ENCODE data around the gene STMN3.
"Not testable (repeated sequence)": the region's sequence is repeated elsewhere in the genome, so short reads cannot be mapped to it uniquely, and the experiment has no call there.

The STMN3 gene

DNA sequence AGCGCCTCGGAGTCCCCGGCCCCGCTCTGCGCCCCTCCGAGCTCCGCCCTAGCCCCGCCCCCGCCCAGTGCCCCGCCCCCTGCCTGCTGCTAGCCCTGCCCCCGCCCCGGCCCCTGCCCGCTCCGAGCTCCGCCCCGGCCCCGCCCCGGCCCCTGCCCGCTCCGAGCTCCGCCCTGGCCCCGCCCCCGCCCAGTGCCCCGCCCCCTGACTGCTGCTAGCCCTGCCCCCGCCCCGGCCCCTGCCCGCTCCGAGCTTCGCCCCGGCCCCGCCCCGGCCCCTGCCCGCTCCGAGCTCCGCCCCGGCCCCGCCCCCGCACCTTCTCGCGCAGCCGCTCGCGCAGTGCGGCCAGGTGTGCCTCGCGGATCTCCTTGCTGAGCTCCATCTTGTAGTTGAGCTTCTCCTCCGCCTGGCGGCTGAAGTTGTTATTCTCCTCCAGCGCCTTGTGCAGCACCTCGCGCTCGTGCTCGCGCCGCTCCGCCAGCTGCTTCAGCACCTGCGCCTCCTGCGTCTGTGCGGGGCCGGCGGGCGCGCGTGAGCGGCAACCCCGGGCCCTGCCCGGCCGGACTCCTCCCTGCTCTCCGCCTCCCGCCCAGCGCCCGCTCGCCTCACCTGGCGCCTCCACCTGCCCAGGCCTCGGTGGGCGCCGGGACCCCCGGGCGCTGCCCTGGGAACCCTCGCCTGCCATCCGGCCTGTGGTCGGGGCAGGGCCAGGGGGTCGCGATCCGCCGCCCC lies 11.3 kb downstream of the STMN3 start:
- Histone ChIP-seq H2AFZ (ENCODE audit: low read depth, low read length, severe bottlenecking) (peak overlapping the region; percentile 59), H3K9me2 (replicated peaks; ENCODE audit: insufficient read depth, low read length) (no peaks in the 10 kb centered on the region), H3K36me3 (ENCODE audit: low read length) (no peaks in the 10 kb centered on the region), H3K4me2 (ENCODE audit: low read depth, low read length, poor library complexity, severe bottlenecking) (peak overlapping the region; percentile 67), H3K27me3 (ENCODE audit: low read length) (no peaks in the 10 kb centered on the region), H4K20me1 (ENCODE audit: low read depth, low read length) (no peaks in the 10 kb centered on the region), H3F3A (ENCODE audit: insufficient read depth) (no peaks in the 10 kb centered on the region), H3K9me3 (ENCODE audit: insufficient read depth, low read length) (no peaks in the 10 kb centered on the region), H3K27ac (ENCODE audit: low read depth, low read length) (peak overlapping the region; percentile 22; the same call in 1 of the 2 replicates), H3K9ac (ENCODE audit: low read length) (peak overlapping the region; percentile 59), H3K4me3 (ENCODE audit: insufficient read depth, low read length, poor library complexity, severe bottlenecking) (peak overlapping the region; percentile 54), H3K79me2 (ENCODE audit: insufficient read depth, low read length) (no peaks in the 10 kb centered on the region)
- TF ChIP-seq EZH2phosphoT487 (conservative IDR thresholded peaks at IDR 0.05; ENCODE audit: low read length), result no peak
- TF ChIP-seq, protein P1, sequence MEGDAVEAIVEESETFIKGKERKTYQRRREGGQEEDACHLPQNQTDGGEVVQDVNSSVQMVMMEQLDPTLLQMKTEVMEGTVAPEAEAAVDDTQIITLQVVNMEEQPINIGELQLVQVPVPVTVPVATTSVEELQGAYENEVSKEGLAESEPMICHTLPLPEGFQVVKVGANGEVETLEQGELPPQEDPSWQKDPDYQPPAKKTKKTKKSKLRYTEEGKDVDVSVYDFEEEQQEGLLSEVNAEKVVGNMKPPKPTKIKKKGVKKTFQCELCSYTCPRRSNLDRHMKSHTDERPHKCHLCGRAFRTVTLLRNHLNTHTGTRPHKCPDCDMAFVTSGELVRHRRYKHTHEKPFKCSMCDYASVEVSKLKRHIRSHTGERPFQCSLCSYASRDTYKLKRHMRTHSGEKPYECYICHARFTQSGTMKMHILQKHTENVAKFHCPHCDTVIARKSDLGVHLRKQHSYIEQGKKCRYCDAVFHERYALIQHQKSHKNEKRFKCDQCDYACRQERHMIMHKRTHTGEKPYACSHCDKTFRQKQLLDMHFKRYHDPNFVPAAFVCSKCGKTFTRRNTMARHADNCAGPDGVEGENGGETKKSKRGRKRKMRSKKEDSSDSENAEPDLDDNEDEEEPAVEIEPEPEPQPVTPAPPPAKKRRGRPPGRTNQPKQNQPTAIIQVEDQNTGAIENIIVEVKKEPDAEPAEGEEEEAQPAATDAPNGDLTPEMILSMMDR (IDR thresholded peaks at IDR 0.05; ENCODE audit: insufficient read depth, low read length, poor library complexity, severe bottlenecking), result peak; percentile 20

DNA sequence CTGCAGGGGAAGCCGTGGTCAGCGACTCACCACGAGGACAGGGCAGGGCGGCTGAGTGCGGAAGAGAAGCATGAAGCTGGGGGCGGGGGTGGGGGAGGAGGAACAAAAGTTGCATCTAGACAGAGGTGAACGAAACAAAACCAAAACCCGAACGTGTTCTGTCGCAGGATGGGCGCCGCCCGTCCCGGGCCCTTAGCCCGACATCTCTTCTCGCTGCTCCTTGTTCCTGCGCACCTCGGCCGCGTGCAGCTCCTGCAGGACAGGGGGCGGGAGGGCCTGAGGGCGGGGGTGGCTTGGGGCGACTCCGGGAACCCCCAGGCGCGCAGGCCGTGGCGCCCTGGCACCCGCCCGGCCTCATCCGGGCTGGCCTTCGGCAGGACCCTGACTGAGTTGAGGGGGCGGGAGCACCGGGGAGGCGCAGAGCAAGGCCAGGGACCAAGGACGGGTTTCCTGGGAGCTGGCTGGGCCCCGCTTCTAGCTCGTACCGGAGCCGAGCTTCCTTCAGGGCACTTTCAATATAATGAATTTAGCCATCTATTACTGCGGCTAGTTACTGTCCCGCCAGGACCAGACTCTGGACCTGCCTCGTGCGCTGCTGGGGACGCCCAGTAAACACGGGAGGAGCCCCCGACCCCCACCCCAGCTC lies 12.0 kb downstream of the STMN3 start:
- Histone ChIP-seq H2AFZ (ENCODE audit: low read depth, low read length, severe bottlenecking) (no peak overlapping the region), H3K79me2 (ENCODE audit: insufficient read depth, low read length) (no peaks in the 10 kb centered on the region), H3F3A (ENCODE audit: insufficient read depth) (no peaks in the 10 kb centered on the region), H3K9me3 (ENCODE audit: insufficient read depth, low read length) (no peaks in the 10 kb centered on the region), H3K9me2 (replicated peaks; ENCODE audit: insufficient read depth, low read length) (no peaks in the 10 kb centered on the region), H3K4me3 (ENCODE audit: insufficient read depth, low read length, poor library complexity, severe bottlenecking) (peak overlapping the region; percentile 39), H3K36me3 (ENCODE audit: low read length) (no peaks in the 10 kb centered on the region), H3K9ac (ENCODE audit: low read length) (no peak overlapping the region), H4K20me1 (ENCODE audit: low read depth, low read length) (no peaks in the 10 kb centered on the region), H3K4me2 (ENCODE audit: low read depth, low read length, poor library complexity, severe bottlenecking) (peak overlapping the region; percentile 38), H3K27me3 (ENCODE audit: low read length) (no peaks in the 10 kb centered on the region), H3K27ac (ENCODE audit: low read depth, low read length) (no peak overlapping the region)
- TF ChIP-seq, protein P1 (IDR thresholded peaks at IDR 0.05; ENCODE audit: insufficient read depth, low read length, poor library complexity, severe bottlenecking), result no peak
- TF ChIP-seq EZH2phosphoT487 (conservative IDR thresholded peaks at IDR 0.05; ENCODE audit: low read length), result no peak

DNA sequence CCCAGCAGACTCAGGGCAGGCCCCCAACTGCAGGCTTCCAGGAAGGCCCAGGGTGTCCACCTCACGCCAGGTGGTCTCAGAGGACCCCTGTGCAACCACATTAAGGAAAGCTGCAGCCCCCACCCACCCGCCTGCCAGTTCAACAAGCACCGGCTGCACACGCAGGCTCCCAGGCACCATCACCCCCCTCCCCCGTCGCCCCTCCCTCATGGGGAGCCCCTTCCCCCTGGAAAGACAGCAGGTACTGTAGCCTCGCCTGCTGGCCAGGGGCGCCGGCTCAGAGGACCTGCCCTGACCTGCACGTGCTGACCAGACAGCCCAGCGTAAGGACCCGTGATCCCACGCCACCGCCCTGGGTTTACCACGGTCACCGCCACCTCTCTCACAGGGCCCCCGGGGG lies 12.5 kb downstream of the STMN3 start:
- H3K27ac ChIP-seq (ENCODE audit: low read depth, low read length); H3K9me3 ChIP-seq (ENCODE audit: insufficient read depth, low read length); H3K27me3 ChIP-seq (ENCODE audit: low read length); H3F3A ChIP-seq (ENCODE audit: insufficient read depth); H2AFZ ChIP-seq (ENCODE audit: low read depth, low read length, severe bottlenecking); H4K20me1 ChIP-seq (ENCODE audit: low read depth, low read length); H3K79me2 ChIP-seq (ENCODE audit: insufficient read depth, low read length); H3K4me2 ChIP-seq (ENCODE audit: low read depth, low read length, poor library complexity, severe bottlenecking); H3K4me3 ChIP-seq (ENCODE audit: insufficient read depth, low read length, poor library complexity, severe bottlenecking); H3K36me3 ChIP-seq (ENCODE audit: low read length); H3K9ac ChIP-seq (ENCODE audit: low read length); H3K9me2 ChIP-seq (replicated peaks; ENCODE audit: insufficient read depth, low read length): not testable (repeated sequence)

DNA sequence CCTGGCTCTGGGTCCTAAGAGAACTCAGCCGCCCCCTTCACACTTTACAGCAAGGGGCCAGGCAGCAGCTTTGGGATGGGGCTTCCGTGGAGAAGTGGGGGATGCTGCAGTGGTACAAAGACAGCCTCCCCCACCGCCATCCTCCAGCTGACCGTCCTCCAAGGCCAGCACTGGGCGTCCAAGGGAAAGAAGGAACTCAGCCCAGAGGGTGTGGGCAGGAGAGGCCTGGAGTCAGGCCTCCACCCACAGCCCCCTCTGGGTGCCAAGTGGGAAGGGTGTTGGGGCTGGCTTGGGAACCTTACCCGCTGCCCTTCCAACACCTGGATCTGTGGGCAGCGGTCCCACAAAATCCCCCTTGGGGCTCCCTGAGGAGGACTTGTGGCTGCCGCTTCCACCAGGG lies 13.1 kb downstream of the STMN3 start:
- Histone ChIP-seq H3K27me3 (ENCODE audit: low read length) (no peaks in the 10 kb centered on the region), H3K27ac (ENCODE audit: low read depth, low read length) (no peak overlapping the region), H3K9ac (ENCODE audit: low read length) (no peak overlapping the region), H4K20me1 (ENCODE audit: low read depth, low read length) (no peaks in the 10 kb centered on the region), H3K9me2 (replicated peaks; ENCODE audit: insufficient read depth, low read length) (no peaks in the 10 kb centered on the region), H3K4me3 (ENCODE audit: insufficient read depth, low read length, poor library complexity, severe bottlenecking) (no peak overlapping the region), H2AFZ (ENCODE audit: low read depth, low read length, severe bottlenecking) (no peak overlapping the region), H3K9me3 (ENCODE audit: insufficient read depth, low read length) (no peaks in the 10 kb centered on the region), H3K79me2 (ENCODE audit: insufficient read depth, low read length) (no peaks in the 10 kb centered on the region), H3K4me2 (ENCODE audit: low read depth, low read length, poor library complexity, severe bottlenecking) (no peak overlapping the region), H3K36me3 (ENCODE audit: low read length) (no peaks in the 10 kb centered on the region), H3F3A (ENCODE audit: insufficient read depth) (no peaks in the 10 kb centered on the region)
- no peak for TF ChIP-seq EZH2phosphoT487 (conservative IDR thresholded peaks at IDR 0.05; ENCODE audit: low read length)
- TF ChIP-seq, protein P1 (IDR thresholded peaks at IDR 0.05; ENCODE audit: insufficient read depth, low read length, poor library complexity, severe bottlenecking), result no peak
